Prostate gland (tissue), 2 donors: ENCODE data around the gene GALNT16.

Source experiments
- CTCF ChIP-seq, 4 experiments: fragments of 200-600 bp in 2 of 4; fragments of 450-650 bp in 2 of 4; sonication (generic) in 2 of 4; IDR thresholded peaks; 1 replicate in 3 of 4; 2 replicates in 1 of 4; pipeline ENCODE4 v1.5.1; 2016 to 2019; ENCODE audit warnings: antibody characterized with exemption in 4 of 4, mild to moderate bottlenecking in 2 of 4, moderate library complexity in 2 of 4
- POLR2A ChIP-seq: fragments of 450-650 bp; IDR thresholded peaks from one replicate; pipeline ENCODE4 v1.6.1; 2016; ENCODE audit warnings: antibody characterized with exemption, mild to moderate bottlenecking
- POLR2AphosphoS5 ChIP-seq: sonication (generic); formaldehyde crosslinking; IDR thresholded peaks from one replicate; pipeline ENCODE4 v1.6.1; 2017; ENCODE audit warnings: antibody characterized with exemption

GRCh38 chr14:69287098-69288010 is 27.4 kb downstream of the GALNT16 start:
- no peak for TF ChIP-seq CTCF (IDR thresholded peaks at IDR 0.05)
- no peak for TF ChIP-seq POLR2AphosphoS5
- TF ChIP-seq POLR2A, result no peak
